Endodermal cell (in vitro differentiated cells): ENCODE measurements around the gene TMEM115. TPM values are rescaled to one million over a fixed set of nuclear protein-coding genes. Genes with fewer than 3 reads are reported as not detected.

ENCODE experiments used
- DNase-seq: peaks from one replicate; pipeline ENCODE4 v3.0.0-alpha.2; 2017
- H3K27ac ChIP-seq: 2 replicates; pipeline ENCODE4 v1.5.1; 2013; ENCODE audit warnings: mild to moderate bottlenecking, low read depth, low read length, moderate library complexity
- H3K27me3 ChIP-seq: 2 replicates; pipeline ENCODE4 v1.6.1; 2013; ENCODE audit warnings: mild to moderate bottlenecking, low read length, moderate library complexity; ENCODE audit not compliant: insufficient read depth, control insufficient read depth, poor library complexity, severe bottlenecking
- H3K36me3 ChIP-seq: 2 replicates; pipeline ENCODE4 v1.7.0; 2013; ENCODE audit warnings: mild to moderate bottlenecking, low read length, moderate library complexity; ENCODE audit not compliant: control insufficient read depth, insufficient read depth
- H3K4me1 ChIP-seq: one replicate; pipeline ENCODE4 v1.7.0; 2013; ENCODE audit warnings: low read length; ENCODE audit not compliant: control insufficient read depth, insufficient read depth
- H3K4me3 ChIP-seq: 2 replicates; pipeline ENCODE4 v1.5.1; 2013; ENCODE audit warnings: mild to moderate bottlenecking, low read length, moderate library complexity
- H3K9ac ChIP-seq: 2 replicates; pipeline ENCODE4 v1.6.1; 2013; ENCODE audit warnings: mild to moderate bottlenecking, low read length, moderate library complexity; ENCODE audit not compliant: poor library complexity, severe bottlenecking; ENCODE audit errors: extremely low read depth
- H3K9me3 ChIP-seq: 2 replicates; pipeline ENCODE4 v1.6.1; 2013; ENCODE audit warnings: mild to moderate bottlenecking, low read length, moderate library complexity; ENCODE audit not compliant: control insufficient read depth
- H3K27ac Mint-ChIP-seq: 2 replicates; pipeline ENCODE4 v1.8.0; 2020; ENCODE audit warnings: mixed read lengths
- H3K27me3 Mint-ChIP-seq: 2 replicates; pipeline ENCODE4 v1.8.0; 2021; ENCODE audit warnings: mild to moderate bottlenecking, mixed read lengths; ENCODE audit not compliant: insufficient read depth
- H3K36me3 Mint-ChIP-seq: 2 replicates; pipeline ENCODE4 v1.8.0; 2020; ENCODE audit warnings: low read depth, mixed read lengths
- H3K4me1 Mint-ChIP-seq: 2 replicates; pipeline ENCODE4 v1.8.0; 2020; ENCODE audit warnings: mixed read lengths
- H3K4me3 Mint-ChIP-seq: 2 replicates; pipeline ENCODE4 v1.8.0; 2020; ENCODE audit warnings: mild to moderate bottlenecking, moderate library complexity, mixed read lengths
- H3K9me3 Mint-ChIP-seq: 2 replicates; pipeline ENCODE4 v1.8.0; 2020; ENCODE audit warnings: mild to moderate bottlenecking, mixed read lengths
- WGBS, 2 experiments: methylation state at CpG; one replicate each; pipeline versions ENCODE4 v1.1.5 to v1.1.7; 2013; ENCODE audit warnings: missing lambda C conversion rate in 2 of 2, mixed read lengths in 1 of 2; ENCODE audit not compliant: insufficient coverage in 1 of 2, insufficient read length in 1 of 2; 5-methylcytosine and 5-hydroxymethylcytosine counted together
- total RNA-seq, 2 donors: library from RNA; stranded (reverse); fragmentation: NEBNext Ultra II Directional in 1 of 2; extraction: Animal tissue kit (Norgen Biotek cat#: 25700) in 1 of 2; gene quantifications; 2 replicates in 1 of 2; 3 replicates in 1 of 2; pipeline ENCODE4 v1.2.1, GENCODE V29; 2021
- TF ChIP-seq, protein P1 (sequence below): fragments of 200-600 bp; sonication (generic); conservative IDR thresholded peaks from 2 replicates; pipeline ENCODE4 v1.5.0; 2021; ENCODE audit warnings: antibody characterized with exemption, mild to moderate bottlenecking

Gene TMEM115
- total RNA-seq, 2 donors from 2014 or later, result 30.1 to 32.2 TPM

DNA sequence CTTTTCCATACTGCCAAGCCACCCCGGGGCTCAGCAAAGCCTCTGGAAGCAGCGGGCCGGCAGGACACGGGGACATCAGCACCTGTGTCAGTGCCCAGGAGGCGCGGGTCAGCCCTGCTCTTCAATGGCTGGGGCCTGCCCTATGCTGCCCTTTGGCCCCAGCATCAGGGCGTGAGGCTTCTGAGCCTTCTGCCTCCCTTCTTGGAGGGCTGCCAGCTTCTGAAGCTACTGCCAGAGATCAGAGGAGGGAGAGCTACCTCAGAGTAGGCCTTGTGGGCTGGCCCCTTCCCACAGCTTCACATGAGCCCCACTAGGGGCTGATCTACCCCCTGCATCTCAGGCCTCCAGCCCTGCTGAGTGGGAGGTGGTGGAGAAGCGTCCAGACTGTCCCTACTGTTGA is 13.0 kb upstream of the TMEM115 start:
- TF ChIP-seq, protein P1, sequence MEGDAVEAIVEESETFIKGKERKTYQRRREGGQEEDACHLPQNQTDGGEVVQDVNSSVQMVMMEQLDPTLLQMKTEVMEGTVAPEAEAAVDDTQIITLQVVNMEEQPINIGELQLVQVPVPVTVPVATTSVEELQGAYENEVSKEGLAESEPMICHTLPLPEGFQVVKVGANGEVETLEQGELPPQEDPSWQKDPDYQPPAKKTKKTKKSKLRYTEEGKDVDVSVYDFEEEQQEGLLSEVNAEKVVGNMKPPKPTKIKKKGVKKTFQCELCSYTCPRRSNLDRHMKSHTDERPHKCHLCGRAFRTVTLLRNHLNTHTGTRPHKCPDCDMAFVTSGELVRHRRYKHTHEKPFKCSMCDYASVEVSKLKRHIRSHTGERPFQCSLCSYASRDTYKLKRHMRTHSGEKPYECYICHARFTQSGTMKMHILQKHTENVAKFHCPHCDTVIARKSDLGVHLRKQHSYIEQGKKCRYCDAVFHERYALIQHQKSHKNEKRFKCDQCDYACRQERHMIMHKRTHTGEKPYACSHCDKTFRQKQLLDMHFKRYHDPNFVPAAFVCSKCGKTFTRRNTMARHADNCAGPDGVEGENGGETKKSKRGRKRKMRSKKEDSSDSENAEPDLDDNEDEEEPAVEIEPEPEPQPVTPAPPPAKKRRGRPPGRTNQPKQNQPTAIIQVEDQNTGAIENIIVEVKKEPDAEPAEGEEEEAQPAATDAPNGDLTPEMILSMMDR, result peak; percentile 19
- 85 to 89% methylated on average over 8 of the region's 8 CpGs for WGBS, 2 experiments
- no peak overlapping the region for H3K9ac ChIP-seq
- H3K36me3 ChIP-seq, result no peaks in the 10 kb centered on the region
- DNase-seq, result no peak
- H3K9me3 ChIP-seq, result no peaks in the 10 kb centered on the region
- no peak overlapping the region for H3K27ac Mint-ChIP-seq
- peaks cover 10% of the 10 kb centered on the region for H3K4me1 Mint-ChIP-seq
- peak overlapping the region; percentile 38 for H3K27ac ChIP-seq
- H3K27me3 ChIP-seq, result no peaks in the 10 kb centered on the region
- H3K27me3 Mint-ChIP-seq, result no peaks in the 10 kb centered on the region
- peaks cover 8% of the 10 kb centered on the region for H3K4me1 ChIP-seq
- no peaks in the 10 kb centered on the region for H3K9me3 Mint-ChIP-seq
- no peaks in the 10 kb centered on the region for H3K36me3 Mint-ChIP-seq
- no peak overlapping the region for H3K4me3 ChIP-seq
- no peak overlapping the region for H3K4me3 Mint-ChIP-seq

GRCh38 chr3:50371133-50371685 is 11.9 kb upstream of the TMEM115 start:
- H3K4me1 ChIP-seq, result peaks cover 8% of the 10 kb centered on the region
- DNase-seq, result no peak
- Mint-ChIP-seq H3K27ac (no peak overlapping the region), H3K4me3 (no peak overlapping the region), H3K4me1 (peaks cover 10% of the 10 kb centered on the region), H3K36me3 (no peaks in the 10 kb centered on the region), H3K27me3 (no peaks in the 10 kb centered on the region), H3K9me3 (no peaks in the 10 kb centered on the region)
- H3K9me3 ChIP-seq, result no peaks in the 10 kb centered on the region
- WGBS, 2 experiments, result 90% methylated on average over 3 of the region's 3 CpGs; no CpG with 5 or more reads in 1 of the 2 experiments
- H3K36me3 ChIP-seq, result no peaks in the 10 kb centered on the region
- TF ChIP-seq, protein P1, result no peak
- H3K4me3 ChIP-seq, result no peak overlapping the region
- no peak overlapping the region for H3K9ac ChIP-seq
- H3K27ac ChIP-seq, result no peak overlapping the region
- peaks cover 1% of the 10 kb centered on the region for H3K27me3 ChIP-seq

- no peaks in the 10 kb centered on the region for H3K36me3 Mint-ChIP-seq
- peaks cover 8% of the 10 kb centered on the region for H3K4me1 ChIP-seq
- H3K4me3 Mint-ChIP-seq, result no peak overlapping the region
- no peaks in the 10 kb centered on the region for H3K27me3 Mint-ChIP-seq
- no peak overlapping the region for H3K4me3 ChIP-seq
- H3K27me3 ChIP-seq, result peaks cover 8% of the 10 kb centered on the region
- no peak overlapping the region for H3K9ac ChIP-seq
- H3K27ac ChIP-seq, result no peak overlapping the region
- TF ChIP-seq, protein P1, result peak; percentile 31
- 73 to 83% methylated on average over 11 to 14 of the region's 14 CpGs for WGBS, 2 experiments
- no peaks in the 10 kb centered on the region for H3K9me3 Mint-ChIP-seq
- H3K4me1 Mint-ChIP-seq, result peaks cover 10% of the 10 kb centered on the region
- no peaks in the 10 kb centered on the region for H3K9me3 ChIP-seq
- no peaks in the 10 kb centered on the region for H3K36me3 ChIP-seq
- DNase-seq, result no peak
- peak overlapping the region; percentile 41 for H3K27ac Mint-ChIP-seq
Observed at GRCh38 chr3:50370594-50370993, 11.3 kb upstream of the TMEM115 start.
